COLO668 (cell line): Measurements from ENCODE around the gene SHB.
A peak's percentile ranks its signal among the peaks of the same experiment; 100 is the strongest.

ENCODE experiments used
- DNase-seq: peaks from one replicate; lab custom pipeline; 2025; ENCODE audit not compliant: unreplicated experiment; lab: John Stamatoyannopoulos, UW

SHB gene

DNA sequence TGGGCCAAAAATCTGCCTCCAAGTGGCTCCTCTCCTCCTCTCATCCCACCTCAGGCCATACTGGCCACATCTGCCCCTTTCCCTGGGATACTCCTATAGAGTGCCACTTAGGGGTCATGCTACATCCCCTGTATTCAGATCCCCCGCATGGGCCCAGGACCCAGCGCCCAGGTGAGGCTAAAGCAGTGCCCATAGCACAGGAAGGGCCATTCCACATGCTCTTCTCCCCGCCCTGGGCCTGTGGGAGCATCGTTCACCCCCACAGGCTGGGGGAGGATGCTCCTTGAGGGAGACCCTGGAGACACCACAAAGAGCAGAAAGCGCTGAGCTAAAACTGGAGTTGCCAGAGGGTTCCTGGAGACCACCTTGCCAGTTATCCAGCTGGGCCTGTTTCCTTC lies 112.6 kb downstream of the SHB start:
- DNase-seq: no peak

DNA sequence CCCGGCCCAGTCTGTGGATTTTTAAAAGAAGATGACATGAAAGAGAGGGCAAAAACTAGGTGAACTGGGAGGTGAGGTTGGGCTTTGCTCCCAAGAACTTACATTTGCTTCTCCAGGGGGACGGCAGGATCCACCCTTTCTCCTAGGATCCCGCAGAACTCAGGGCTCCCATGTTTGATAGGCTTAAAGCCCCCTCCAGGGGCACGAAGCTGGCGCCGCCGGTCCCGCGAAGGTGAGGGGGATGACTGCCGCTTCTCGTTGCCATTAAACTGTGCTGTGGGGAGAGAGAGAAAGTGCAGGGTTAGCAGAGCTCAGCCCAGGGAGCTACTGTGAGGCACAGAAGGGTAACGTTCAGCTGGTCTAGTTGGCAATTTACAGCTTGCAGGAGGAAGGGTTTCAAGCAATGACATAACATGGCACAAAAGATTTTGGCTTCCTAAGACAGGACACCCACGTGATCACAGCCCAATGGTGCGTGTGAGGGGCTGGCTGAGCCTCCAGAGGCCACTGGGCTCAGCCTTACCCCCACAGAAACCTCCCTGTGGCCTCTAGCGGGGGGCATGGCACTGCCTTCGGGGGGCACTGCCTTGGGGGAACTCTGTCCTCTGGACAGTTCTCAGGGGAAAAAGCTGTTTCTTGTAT lies 113.1 kb downstream of the SHB start:
- DNase-seq: no peak

DNA sequence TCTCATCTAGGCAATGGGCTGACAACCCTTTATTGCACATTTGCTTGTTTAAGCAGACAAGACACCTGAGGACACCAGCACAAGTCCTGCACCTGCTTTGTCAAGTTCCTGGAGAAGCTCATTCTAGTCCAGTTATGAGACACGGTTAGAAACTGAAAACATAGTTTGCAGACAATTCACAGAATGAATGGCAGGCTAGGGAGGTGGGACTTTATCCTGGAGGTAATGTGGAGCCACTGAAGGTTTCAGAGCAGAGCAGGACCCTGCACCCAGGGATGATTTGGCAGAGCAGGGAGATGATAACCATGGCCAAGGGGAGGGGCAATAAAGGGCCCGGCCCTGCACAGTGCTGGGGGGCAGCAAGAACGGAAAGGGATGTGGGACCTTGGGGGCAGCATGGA lies 114.4 kb downstream of the SHB start:
- no peak for DNase-seq

DNA sequence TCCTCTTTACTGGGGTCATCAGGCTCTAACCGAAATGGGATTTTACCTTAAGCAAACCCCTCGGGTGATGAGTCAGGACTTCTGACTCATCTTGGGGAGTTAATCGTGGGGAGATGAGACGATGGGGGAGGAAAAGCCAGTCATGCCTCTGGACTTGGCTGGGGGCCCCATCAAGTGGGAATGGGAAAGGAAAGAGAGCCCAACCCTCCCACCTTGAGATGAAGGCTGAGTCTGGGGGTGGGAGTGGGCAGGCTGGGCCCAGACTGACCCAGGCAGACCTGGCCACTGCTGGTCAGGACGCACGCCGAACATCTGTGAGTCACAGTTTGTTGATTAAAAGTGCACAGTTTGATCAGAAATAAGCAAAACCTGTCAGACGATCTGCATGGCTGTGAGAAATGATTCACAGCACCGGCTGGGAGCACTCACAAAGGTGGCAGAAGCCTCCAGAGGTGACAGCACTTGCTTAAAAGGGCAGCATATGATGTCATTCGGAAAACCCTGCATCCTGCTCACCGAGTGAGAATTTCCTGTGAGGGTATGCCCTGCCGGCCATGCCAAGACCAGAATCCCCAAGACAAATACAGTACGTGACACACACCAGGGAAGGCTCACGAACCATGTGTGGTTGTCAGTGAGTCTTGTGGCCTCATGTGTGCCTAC lies 115.1 kb downstream of the SHB start:
- DNase-seq: peak; percentile 9

DNA sequence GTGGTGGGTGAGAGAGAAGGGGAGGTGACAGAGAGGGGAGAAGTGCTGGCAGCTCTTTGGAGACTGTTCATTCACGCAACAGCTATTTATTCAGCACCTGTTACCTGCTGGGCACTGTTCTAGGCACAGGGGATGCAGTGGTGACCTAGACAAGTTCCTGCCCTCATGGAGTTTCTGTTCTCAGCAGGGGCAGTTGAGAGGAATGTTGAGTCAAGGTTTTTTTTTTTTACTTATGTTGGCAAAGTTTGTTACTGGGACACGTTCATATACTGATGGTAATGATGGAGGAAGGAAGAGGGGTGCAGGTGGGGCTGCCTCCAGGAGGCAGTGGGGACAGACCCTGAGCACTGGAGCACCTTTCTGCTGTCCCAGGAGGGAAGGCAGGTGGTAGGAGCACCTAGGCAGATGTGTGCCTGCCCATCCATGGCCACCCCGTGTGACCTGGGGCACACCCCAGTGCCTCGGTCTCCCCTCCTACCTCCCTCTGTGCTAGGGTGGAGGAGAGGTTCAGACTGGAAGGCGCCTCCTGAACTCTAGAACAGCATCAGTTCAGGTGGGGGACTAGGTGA lies 115.7 kb downstream of the SHB start:
- no peak for DNase-seq

DNA sequence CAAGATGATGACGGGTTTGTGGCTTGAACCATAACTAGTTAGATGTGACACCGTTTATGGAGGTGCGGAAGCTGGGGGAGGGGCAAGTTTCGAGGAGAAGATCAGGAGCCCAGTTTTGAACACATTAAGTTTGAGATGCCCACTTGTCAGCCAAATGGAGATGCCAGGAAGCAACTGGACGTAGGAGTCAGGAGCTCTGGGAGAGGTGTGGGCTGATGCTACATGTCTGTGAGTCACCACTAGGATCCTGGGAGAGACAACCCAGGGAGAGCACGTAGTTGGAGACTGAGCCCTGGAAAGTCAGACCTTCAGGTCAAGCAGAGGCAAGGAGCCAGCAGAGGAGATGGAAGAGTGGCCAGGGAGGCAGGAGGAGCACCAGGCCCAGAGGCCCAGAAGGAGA lies 116.3 kb downstream of the SHB start:
- no peak for DNase-seq

DNA sequence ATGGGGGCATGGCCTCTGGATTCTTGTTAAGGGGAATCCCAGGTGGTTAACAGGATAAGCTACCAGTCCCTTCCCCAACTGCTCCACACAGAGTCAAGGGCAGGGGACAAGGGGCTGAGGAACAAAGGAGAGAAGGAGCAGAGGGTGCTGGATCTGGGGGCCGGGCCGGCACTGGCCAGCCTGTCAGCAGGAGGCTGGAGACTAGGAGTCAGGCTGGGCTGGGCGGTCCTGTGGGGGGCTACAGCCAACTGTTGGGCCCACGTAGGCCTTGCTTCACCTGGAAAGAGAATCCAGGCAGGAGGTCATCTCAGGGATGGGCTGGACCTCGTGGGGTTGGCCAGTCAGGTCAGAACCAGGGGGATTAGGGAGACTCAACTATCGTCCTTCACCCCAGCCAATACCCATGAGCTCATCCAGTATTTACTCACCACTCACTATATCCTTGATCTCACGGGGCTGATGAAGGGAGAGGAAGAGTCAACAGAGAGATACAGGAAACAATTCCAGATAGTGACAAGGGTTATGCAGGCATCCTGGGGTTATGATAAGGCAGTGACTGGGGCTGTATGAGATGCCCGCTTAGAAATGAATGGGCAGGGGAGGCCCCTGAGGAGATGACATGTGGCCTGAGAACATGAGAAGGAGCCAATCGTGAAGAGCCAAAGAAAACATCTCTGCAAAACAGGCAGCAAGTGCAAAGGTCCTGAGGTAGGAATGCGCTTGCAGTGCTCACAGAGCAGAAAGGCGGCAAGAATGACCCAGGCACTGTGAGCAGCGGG lies 117.2 kb downstream of the SHB start:
- DNase-seq: no peak

DNA sequence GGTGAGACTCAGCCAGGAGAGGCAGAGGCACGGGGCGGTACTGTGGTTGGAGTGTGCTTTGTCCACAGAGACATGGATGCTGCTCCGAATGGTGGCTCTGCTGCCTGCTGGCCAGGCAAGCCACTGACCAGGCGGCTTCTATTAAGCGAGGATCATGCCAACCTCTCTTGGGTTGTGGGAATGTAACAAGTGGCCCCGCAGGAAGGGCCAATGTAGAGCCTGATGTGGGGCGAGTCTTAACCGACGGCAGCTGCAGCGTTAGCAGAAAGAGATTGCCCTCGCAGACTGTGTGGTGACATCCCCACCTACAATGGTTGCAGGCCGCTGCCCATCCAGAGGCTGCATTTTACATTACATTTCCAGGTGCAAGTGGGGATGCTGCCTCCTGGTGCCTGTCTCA lies 118.5 kb downstream of the SHB start:
- DNase-seq: no peak

DNA sequence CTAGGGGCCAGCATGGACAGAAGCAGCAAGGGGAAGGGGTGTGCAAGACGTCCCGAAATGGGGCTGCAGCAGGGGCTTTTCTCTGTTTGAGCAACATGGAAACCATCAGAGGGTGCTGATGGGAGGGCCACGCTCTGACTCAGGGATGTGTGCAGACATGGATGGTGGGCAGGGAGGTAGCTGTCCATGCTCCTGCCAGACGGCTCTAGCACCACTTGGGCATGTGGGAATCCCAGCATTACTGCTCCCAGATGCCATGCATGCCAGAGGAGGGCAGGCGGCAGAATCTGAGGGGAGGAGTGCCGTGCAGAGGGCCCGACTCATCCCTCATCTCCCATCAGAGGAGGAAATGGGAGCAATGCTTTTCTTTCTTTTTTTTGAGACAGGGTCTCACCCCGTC lies 119.5 kb downstream of the SHB start:
- DNase-seq: no peak

DNA sequence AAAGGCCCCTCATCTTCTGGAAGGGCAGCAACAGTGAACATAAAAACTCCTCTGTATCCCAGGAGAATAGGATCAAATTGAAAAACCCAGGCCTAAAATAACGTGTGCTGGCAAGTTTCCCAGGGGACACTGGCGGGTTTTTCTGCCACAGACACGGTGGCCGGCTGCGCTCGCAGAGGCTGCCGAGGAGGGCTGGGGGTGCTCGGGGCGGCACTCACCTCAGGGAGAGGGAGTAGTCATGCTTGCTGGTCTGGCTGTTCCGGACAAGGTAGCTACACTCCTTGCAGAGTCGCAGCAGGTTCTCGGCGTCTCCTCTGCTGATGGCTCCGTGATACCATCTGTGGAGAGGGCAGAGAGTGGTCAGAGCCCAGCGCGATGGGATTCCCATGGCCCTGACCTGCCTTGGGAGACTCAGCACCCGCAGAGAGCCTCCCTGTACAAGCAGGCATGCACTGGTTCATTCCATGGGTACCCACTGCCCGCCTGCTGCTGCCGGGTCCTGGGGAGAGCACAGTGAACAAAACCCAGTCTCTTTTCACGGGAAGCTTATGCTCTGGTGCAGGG lies 120.5 kb downstream of the SHB start:
- DNase-seq: no peak

DNA sequence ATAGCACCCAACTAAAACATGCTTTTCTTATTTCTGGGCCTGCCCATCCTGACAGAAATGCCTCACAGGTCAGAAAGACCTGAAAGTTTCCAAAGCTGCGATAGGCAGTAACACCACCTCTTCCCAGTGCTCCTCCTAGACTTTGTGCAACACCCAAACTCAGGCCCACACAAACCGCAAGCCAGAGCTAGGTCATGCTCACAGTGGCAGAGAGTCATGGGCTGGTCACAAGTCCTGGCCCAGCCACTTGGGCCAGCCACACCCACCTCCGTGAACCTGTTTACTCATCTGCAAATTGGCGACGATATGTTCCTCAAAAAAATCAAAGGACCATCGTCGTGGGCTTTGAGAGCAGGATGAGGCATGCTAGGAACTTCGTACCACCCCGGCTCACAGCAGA lies 121.0 kb downstream of the SHB start:
- no peak for DNase-seq

DNA sequence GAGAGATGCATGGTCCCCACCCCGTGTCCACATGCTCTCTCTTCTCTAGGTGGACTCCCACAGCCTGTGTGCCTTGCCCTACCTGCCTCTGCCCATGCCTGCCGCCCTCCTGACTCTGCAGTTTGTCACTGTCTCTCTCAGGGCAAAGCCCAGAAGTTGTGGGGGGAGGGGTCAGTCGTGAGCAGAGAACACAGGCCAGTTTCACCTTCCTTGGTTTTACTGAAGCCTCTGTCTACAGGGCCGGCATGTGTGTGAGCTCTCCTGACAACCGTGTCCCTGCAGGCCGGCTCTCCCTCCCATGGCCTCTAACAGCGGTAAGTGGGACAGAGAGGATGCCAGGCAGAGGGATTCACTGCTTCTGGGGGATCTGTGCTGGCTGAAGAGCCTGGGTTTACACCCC lies 121.6 kb downstream of the SHB start:
- DNase-seq: no peak

DNA sequence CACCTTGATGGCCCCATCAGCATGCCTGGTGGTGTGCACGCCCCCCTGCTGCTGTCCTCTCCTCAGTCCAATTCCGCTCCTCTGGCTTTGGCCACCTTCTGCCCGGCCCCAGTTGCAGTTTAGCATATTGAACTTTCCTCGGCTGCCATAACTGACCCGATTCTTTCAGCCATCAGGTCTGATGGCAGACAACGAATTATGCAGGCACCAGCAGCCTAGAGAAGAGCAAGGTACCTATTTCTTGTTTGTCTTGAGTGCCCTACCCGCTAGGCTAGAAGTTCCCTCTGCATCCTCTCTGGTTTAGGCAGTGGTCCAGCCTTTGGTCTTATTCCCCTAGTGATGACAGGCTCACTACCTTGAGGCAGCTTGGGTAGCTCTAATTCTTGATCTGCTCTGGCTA lies 122.1 kb downstream of the SHB start:
- DNase-seq: no peak

DNA sequence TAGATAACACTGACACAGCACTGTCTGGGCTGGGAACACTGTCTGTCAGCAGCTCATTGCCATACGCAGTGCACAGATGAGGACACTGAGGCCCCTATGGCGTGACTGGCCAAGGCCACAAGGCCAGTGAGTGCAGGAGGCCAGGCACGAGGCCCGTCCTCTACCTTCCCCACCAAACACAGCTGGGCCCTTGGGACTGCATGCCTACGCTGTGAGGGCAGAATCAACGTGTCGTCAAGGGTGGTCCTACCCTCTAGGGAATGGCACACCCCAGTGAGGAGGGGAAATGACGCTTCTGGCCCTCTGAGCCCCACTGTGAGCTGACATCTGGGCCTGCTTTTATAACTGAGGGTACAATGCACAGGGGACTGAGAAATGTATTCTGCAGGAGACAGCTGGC lies 123.0 kb downstream of the SHB start:
- no peak for DNase-seq

DNA sequence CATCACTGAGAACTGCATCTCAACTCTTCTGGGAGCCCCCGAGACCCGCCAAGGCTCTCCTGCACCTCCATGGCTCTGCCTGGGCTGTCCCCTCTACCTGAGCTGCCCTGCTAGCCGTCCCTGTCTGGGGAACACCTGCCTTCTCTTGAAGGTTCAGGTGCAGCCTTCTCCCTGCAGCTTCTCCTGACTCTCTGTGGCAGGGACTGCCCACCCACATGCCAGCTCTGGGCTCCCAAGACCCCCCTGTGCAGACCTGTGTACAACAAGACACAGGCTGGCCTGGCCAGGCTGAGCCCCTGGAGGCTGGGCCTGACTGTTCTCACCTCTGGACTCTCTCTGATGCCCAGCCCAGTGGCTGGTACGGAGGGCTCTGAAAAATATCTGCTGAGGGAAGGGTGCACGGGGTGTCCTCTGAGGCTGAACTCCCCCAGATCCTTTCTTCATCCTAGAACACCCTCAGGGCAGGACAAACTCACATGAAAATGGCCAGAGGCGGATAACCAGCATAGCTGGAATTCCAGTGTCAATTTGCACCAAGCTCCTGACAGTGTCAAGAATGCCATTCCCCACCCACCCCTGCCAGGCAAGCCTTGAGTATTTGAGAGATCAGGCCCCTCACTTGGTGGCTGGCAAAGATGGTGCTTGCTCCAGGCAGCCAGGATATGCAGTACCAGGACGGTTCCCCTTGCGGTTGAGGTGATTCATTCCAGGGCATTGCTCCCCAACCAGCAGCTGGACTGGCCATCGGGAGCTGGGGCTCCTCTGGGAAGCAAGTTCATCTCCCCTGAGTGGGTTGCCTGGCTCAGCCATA lies 124.2 kb downstream of the SHB start:
- no peak for DNase-seq

DNA sequence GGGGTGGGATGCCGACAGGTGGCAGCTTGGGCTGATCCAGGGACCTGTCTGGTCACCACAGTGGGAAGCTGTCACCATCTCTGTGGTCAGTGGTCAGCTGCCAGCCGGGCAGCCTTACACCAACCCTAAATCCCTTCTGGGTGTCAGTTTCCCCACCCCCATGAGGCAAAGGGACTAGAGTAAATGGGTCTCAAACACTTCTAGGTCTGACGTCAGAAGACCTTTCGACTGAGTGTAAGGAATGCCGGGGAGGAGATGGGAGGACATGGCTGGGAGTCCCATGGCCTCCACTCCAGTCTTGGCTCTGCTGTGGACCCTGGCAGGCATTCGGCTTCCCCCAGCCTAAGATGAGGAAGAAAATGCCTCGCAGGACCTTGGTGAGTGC lies 124.8 kb downstream of the SHB start:
- no peak for DNase-seq

DNA sequence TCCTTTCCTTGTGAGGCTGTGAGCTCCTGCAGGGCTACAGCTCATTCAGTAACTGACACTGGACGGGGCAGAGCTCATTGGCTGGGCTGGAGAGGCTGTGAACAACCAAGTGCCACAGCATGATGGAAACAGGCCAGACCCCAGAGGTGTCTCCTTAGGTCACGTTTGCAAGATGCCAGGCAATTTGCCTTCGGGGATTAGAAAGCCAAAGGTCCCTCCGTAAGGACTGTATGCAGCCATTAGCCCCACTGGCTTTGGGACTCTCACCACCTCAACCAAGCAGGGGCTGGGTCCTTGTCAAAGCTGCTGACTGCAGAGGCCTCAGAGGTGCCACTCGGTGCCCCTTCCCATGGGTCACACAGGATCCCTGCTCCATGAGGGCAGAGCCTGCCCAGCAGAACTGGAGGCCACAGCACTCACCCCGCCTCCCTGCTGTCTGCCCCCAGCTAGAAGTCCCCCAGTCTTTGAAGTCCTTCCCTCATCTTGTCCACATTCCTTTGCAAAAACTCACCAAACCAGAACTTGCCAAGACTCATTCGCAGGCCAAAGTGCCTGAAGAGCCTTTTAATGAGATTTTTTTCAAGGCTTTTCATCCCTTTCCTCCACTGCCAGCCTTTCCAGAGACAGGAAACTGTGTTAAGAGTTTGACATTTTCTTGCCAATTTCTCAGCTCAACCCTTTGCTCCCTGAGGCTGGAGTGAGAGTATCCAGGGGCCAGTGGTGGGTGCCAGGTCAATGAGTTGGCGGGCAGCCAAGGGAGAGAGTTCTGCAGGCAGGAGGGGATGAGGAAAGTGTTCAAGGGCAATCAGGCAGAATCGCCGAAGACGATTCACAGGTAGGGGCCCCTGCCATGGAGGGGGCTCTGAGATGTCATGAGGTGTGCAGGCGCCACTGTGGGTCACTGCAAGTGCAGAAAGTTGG lies 125.4 kb downstream of the SHB start:
- DNase-seq: no peak

DNA sequence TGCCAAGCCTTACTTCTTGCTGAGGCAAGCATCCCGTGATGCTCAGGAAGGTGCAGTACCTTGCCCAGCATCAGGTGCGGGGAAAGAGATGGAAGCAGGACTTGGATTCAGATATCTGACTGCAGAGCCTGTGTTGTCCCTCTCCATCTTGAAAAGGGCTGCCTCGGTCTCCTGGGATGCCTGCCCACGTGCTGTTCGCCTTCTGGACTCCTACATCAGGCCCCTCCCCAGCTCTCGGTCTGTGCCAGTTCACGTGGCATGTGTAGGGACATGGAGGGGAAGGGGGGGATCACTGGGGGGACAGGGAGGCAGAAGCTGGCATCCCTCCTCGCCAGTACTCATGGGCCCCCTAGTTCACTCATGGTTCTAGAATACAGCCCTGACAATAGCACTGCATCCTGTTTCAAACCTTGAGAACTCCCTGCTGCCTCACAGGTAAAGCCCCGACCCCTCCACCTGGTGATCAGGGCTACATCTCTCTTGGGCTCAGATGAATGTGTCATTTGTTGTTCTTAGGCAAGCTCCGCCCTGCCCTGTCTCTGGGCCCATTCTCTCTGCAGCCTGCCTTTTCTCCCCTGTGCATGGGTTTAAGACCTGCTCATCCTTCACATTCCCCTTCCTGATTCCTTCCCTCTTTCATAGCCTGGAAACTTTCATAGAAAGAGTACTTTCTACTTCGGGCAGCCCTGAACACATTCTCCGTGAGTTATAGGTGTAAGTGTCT lies 126.2 kb downstream of the SHB start:
- no peak for DNase-seq

DNA sequence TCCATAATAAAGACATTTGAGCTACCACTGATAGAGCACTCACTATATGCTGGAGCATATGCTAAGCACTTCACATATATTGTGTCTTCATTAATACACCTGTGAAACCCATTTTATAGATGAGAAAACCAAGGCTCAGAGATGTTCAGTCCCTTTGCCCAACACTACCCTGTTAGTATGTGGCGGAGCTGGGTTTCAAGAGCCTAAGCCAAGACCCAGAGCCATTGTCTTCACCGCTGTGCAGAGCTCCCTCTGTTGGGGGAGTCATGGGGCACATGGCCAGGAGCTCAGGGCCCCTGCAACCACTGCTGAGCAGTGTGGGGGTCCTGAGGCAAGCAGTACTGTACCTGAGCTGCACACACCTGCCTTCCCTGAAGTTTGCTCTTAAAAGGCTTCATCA lies 127.8 kb downstream of the SHB start:
- no peak for DNase-seq
